GM18867 (cell line): ENCODE data around the gene UNC5CL.

Source experiments
- ATAC-seq: cut with Tn5 transposase; IDR thresholded peaks from one replicate; pipeline ENCODE4 v1.9.1; 2021; ENCODE audit warnings: mild to moderate bottlenecking, moderate library complexity; ENCODE audit not compliant: unreplicated experiment

The UNC5CL gene

DNA sequence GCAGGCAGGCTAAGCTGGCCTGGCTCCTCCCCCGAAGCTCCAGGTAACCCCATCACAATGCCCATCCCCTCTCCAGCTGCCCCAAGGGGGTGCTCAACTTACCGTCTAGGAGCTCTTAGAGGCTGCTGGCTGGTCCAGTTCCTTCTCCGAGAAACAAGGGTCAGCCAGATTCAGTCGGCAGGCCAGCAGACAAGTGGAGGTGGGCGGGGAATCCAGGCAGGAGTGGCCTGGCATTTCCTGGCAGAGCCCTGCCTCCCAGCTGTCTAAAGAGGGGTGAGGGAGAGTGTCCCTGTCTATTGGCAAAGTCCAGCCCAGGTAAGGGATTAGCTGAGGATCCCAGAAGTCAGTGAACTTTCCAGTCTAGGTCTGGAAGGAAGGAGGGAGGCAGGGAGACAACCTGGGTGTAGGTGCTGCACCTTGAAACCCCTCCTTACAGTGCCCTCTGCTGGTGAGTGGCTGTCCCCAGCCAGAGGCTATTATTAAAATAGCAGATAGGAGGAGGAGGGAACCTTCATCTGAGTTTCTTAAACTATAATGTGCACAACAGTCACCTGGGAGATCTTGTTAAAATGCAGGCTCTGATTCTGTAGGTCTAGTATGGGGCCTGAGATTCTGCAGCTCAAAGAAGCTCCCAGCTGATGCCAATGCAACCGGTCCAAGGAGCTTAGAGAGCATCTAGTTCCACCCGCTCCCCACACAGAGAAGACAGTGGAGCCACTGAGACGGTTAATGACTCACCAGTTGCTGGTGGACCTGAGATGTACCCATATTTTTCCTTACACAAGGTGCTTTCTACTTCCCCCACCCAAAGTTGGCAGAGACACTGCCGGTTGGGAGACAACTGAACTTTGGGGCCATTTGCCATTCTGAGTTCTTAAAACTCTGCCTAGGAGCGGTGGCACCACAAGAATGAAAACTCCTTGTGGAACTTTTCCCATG is at the start of gene UNC5CL:
Gene UNC5CL (minus strand): TSS at position 162 of the 939 bp plus-strand sequence. CDS start 4,147 bp downstream, outside the sequence.
- no peak for ATAC-seq

DNA sequence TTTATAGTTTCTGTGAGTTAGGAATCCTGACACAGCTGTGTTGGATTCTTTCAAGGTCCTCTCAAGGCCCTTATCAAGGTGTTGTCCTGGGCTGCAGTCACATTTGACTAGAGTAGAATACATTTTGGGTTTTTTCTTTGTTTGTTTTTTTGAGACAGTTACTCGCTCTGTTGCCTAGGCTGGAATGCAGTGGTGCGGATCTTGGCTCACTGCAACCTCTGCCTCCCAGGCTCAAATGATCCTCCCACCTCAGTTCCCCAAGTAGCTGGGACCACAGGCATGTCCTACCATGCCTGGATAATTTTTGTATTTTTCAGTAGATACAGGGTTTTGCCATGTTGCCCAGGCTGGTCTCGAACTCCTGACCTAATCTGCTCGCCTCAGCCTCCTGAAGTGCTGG is 49.4 kb upstream of the UNC5CL start:
- ATAC-seq: no peak

- ATAC-seq: no peak
Measured at GRCh38 chr6:41085182-41085581, 46.2 kb upstream of the UNC5CL start.

DNA sequence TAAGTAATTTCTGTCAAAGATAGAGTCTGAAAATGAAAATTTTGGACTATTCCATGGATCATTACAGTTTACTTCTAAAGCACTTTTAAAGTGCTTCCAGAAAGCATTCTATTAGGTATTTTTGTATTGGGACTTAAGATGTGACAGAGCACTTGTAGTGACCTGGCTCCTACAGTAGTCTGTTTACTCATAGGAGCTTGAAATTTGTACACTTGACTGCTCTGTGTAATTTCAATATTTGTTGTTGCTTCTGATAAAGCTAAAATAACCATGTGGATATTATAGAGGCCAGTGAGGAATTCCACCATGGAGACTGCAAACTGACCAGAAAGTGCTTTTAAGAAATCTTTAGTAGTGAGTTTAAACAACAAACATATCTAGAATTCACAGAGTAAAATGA is 44.1 kb upstream of the UNC5CL start:
- no peak for ATAC-seq

DNA sequence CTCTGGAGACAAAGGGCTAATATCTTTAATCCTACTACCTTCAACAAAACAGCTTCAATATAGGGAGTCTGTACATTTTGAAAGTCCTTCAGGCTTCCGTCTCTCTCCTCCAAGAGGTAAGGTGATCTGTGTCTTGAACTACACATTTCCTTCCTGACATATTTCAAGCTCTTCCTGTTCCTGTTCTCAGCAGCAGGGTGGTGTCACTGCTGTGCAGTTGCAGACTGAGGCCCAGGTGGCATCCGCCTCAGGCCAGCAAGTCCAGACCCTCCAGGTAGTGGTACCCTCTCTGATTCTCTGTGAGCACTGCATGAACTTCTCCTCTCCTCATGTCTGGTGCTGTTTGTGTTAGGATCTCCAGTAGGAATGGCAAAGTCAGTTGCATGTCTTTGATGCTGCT is 41.6 kb upstream of the UNC5CL start:
- no peak for ATAC-seq

GRCh38 chr6:41079080-41079479 is 40.1 kb upstream of the UNC5CL start:
- ATAC-seq: no peak

- no peak for ATAC-seq
Measured at GRCh38 chr6:41078101-41078500, 39.1 kb upstream of the UNC5CL start.

DNA sequence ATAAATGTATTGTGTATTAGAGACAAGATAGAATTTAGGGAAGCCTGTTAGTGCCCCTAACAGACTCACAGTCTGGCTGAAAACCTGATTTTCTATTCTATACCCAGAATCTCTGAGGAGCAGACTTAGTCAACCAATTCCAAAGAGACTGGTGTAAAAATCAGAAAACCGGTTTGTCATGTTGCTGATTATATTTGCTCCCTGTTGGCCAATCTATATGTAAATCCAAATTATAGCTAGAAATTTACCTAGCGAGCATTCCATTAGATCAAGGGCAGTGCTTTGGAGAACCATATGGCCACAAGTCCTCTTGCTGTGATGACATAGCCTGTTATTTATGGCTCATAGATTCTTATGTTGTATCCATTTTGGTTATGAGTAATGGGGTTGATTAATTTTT is 38.5 kb upstream of the UNC5CL start:
- ATAC-seq: no peak

DNA sequence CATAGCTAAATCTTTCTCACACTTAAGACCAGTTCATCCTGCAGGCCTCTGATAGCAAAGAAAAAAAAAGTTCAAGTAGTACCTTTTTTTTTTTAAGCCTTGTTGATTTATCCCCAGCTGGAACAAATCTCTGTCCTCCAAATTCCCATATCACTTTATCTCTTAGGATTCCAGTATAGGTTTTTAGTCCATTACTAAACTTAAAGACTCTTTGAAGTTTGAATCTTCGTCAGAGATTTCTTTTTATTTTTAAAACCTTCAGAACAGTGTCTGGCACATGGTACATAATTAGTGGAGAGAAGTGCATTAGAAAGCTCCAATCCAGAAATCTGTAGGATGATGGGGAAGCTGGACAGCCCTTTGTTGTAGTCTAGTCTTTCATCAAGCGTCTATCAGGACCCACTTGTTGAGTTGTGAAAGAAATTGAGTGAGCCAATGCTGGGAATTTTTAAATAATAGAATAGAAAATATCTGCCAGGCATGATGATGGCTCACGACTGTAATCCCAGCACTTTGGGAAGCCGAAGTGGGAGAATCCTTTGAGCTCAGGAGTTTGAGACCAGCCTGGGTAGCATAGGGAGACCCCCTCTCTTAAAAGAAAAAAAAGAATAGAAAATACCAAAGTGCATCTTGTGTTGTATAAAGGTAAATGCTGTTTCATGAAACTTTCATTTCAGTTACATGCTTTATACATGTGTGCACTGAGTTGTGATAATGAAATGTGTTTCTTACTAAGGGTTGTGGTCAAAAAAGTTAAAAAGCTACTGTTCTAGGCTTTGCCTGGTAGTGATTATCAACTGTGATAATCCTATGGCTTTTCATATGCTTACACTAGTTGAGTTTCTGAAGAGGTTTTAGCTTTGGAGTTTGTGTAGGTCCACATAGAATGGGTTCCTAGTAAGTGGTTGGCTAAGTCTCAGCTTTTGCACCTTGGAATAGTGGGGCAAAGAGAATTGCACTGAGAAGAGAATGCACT is 36.9 kb upstream of the UNC5CL start:
- ATAC-seq: no peak

DNA sequence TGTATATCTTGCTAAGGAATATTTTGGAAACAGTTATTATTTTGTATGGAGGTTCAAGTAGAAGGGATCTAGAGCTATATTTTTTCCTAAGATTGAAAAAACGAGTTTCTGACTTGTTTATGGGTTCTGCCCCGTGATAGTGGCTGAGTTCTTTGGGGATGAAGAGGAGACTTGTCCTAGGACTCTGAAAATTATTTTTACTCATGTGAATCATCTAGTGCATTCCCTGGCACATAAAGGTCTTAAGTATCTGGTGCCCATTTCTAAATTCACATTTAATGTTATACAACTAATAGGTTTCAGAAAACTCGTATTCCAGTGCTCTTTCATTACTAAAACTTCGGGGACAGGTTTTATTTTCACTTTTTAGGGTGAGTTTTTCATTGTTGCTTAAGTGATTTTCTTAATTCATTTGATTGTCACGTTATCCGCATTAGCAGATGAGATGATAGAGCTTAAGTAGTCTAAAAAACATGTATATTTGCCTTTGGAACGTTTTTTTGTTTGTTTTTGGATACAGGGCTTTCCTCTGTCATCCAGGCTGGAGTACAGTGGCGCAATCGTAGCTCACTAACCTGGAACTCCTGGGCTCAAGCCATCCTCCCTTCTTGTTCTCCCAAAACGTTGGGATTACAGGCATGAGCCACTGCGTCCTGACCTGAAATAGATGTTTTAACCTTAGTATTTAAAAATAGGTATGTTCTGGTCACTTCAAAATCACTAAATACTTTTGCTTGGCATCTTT is 35.8 kb upstream of the UNC5CL start:
- no peak for ATAC-seq

DNA sequence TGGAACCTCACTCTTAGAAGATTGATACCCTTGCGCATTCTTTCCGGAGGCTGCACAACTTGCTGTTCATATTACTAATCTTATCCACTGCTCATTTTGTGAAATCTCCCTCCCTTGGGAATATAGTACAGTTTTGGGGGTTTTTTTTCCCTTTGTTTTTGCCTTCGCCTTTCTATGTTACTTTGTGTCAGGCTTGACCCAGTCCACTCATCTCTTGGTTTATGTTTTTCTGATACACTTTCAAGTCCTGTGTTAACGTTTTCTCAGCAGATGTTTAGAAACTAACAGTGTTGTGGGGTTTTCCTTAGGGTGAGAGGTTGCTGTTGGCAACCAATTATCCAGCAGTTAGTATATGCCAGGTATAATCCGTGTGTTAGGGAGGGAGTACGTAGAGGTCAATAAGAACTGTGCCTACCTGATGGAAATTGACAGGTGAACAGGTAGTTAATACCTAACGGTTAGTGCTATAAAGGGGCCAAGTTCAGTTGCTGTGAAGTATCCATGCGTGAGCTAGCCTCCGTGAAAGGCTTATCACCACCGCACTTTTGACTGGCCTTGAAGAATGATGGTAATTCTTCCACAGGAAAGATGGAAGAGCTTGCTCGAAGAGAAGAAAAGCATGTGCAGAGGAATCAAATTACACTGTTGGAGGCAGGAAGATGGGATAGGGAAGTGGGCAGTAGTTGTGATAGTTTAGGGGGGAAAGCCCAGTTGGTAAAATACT is 35.1 kb upstream of the UNC5CL start:
- ATAC-seq: no peak

- peak; percentile 30 for ATAC-seq
Measured at GRCh38 chr6:41073203-41073967, 34.4 kb upstream of the UNC5CL start.

DNA sequence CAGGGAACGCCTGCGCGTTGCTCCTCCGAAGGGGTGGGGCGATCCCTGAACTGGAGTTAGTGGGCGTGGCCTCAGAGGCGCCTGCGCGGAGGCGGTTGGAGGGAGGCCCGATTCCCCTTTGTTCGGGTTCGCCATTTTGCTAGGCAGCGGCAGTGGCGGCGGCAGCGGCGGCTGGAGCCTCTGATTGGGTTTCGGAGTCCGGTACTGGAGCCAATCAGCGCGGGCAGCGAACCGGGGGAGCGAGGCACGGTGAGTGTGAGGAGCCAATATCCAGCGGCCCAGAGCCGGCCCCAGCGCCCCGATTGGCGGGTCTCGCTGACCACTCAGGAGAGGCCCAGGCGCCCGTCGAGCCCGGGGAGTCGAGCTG is 33.8 kb upstream of the UNC5CL start, which contains the start of gene NFYA:
Gene NFYA (plus strand): TSS at position 139 of the 367 bp plus-strand sequence. CDS start 6,116 bp downstream, outside the sequence.
- peak; percentile 64 for ATAC-seq

GRCh38 chr6:41071923-41072835 is 33.2 kb upstream of the UNC5CL start, which contains the start of gene OARD1:
OARD1 (minus strand) TSS chr6:41072356; CDS start chr6:41071634, 722 bp downstream.
- ATAC-seq: peak; percentile 62

DNA sequence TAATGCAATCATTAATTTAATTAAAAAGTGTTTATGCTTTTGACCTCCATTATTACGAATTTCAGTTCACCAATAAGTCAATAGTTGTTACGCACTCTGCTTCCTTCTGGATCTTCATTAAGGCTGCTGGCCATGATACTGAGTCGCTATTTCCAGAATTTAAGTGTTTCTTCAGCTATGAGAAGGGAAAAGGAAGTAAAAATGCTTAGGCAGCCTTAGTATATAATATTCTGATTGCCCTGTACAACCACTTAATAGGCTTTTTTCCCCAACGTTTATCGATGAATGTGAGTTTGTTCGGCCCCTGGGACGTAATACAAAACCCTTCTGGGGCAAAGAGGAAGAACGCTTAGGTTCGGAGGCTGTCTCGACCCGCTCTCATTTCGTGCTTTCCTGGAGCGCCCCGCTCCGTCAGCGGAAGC is 32.5 kb upstream of the UNC5CL start:
- ATAC-seq: peak; percentile 22

GRCh38 chr6:41066867-41067304 is 27.9 kb upstream of the UNC5CL start:
- ATAC-seq: no peak

DNA sequence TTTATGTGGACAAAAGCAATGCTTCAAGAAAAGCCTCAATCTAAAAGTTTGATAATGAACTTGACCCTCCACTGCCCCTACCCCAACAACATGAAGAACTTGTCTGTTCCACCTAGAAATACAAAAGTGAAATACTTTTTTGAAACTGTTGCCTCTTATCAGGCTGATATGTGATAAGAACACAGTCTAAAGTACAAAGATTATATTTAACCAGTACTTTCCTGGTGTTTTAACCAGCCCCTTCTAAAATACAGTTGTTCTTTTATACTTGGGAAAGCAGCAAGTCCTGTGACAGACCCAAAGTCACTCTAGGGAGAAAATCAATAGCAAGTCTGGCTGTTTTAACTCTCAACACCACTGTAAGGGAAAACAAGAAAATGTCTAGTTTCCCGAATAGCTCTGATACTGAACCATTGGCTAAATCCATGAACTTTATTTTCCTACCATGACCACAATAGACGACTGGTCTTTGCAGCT is 26.6 kb upstream of the UNC5CL start:
- ATAC-seq: no peak

DNA sequence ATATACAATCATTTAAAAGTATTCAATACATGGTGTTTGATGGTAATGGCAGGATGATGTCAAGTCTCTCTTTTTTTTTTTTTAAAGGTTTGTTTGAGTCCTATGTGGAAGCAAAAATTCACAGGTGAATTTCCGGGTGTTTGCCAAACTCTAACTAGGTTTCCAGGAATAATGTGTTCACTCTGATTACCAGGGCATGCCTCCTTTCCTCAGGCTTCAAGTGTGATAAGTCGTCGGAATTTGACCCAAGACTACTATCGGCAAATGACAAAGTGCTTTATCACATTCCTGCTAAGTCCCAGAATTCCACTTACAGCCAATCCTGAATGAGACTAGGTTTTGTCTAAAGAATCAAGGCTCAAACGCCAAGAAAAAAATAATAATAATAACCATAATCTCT is 25.8 kb upstream of the UNC5CL start:
- ATAC-seq: no peak
